Fibroblast of skin of abdomen (primary cell): ENCODE data around the gene GSTM3.
"Not testable (repeated sequence)": the region's sequence is repeated elsewhere in the genome, so short reads cannot be mapped to it uniquely, and the experiment has no call there.

ENCODE experiments used
- DNase-seq: peaks from one replicate; pipeline ENCODE4 v3.0.0-alpha.2; 2013

Gene GSTM3

GRCh38 chr1:109726007-109726406 lies 14.8 kb downstream of the GSTM3 start:
- DNase-seq = no peak

GRCh38 chr1:109725510-109725909 lies 15.3 kb downstream of the GSTM3 start:
- DNase-seq = no peak

GRCh38 chr1:109724933-109725332 lies 15.9 kb downstream of the GSTM3 start:
- no peak for DNase-seq

- peak; percentile 50 for DNase-seq
These were observed 17.7 kb downstream of the GSTM3 start for GRCh38 chr1:109722908-109723691.

- no peak for DNase-seq
These were observed 18.9 kb downstream of the GSTM3 start for GRCh38 chr1:109721971-109722370.

GRCh38 chr1:109721042-109721441 lies 19.8 kb downstream of the GSTM3 start:
- no peak for DNase-seq

- peak; percentile 53 for DNase-seq
These were observed 21.5 kb downstream of the GSTM3 start for GRCh38 chr1:109719337-109719837.

- no peak for DNase-seq
These were observed 22.3 kb downstream of the GSTM3 start for GRCh38 chr1:109718495-109718894.

GRCh38 chr1:109717729-109718128 lies 23.1 kb downstream of the GSTM3 start:
- DNase-seq = no peak

- no peak for DNase-seq
These were observed 24.2 kb downstream of the GSTM3 start for GRCh38 chr1:109716570-109717090.

GRCh38 chr1:109716121-109716520 lies 24.7 kb downstream of the GSTM3 start:
- DNase-seq = no peak

- DNase-seq = no peak
These were observed 26.0 kb downstream of the GSTM3 start for GRCh38 chr1:109714661-109715372.

GRCh38 chr1:109713636-109714035 lies 27.2 kb downstream of the GSTM3 start:
- DNase-seq = no peak

- DNase-seq = no peak
These were observed 28.4 kb downstream of the GSTM3 start for GRCh38 chr1:109712321-109712864.

GRCh38 chr1:109711593-109712320 lies 29.1 kb downstream of the GSTM3 start, which contains the start of gene GSTM5:
Gene GSTM5, plus strand, starts transcription at chr1:109712251. Its CDS starts 62 bp downstream, at chr1:109712313.
- DNase-seq = peak; percentile 8

- DNase-seq = not testable (repeated sequence)
These were observed 31.0 kb downstream of the GSTM3 start for GRCh38 chr1:109709822-109710221.

- not testable (repeated sequence) for DNase-seq
These were observed 31.9 kb downstream of the GSTM3 start for GRCh38 chr1:109708949-109709348.

- DNase-seq = no peak
These were observed 35.4 kb downstream of the GSTM3 start for GRCh38 chr1:109705411-109705810.

GRCh38 chr1:109704173-109704572 lies 36.7 kb downstream of the GSTM3 start:
- no peak for DNase-seq

- not testable (repeated sequence) for DNase-seq
These were observed 37.9 kb downstream of the GSTM3 start for GRCh38 chr1:109702940-109703339.

- not testable (repeated sequence) for DNase-seq
These were observed 43.0 kb downstream of the GSTM3 start for GRCh38 chr1:109697861-109698260.

- no peak for DNase-seq
These were observed 43.8 kb downstream of the GSTM3 start for GRCh38 chr1:109697066-109697465.
